HUES48 (cell line): ENCODE results near the gene CLIP2.
"Not testable (repeated sequence)": the region's sequence is repeated elsewhere in the genome, so short reads cannot be mapped to it uniquely, and the experiment has no call there.

Experiments used
- H3K27ac ChIP-seq: one replicate; pipeline ENCODE4 v1.7.0; 2013; ENCODE audit warnings: low read depth, low read length, inconsistent platforms
- H3K27me3 ChIP-seq: 2 replicates; pipeline ENCODE4 v1.6.1; 2013; ENCODE audit warnings: mild to moderate bottlenecking, low read length; ENCODE audit not compliant: control insufficient read depth, insufficient read depth
- H3K36me3 ChIP-seq: 2 replicates; pipeline ENCODE4 v1.6.1; 2013; ENCODE audit warnings: low read length; ENCODE audit not compliant: control insufficient read depth, insufficient read depth
- H3K4me1 ChIP-seq: 2 replicates; pipeline ENCODE4 v1.6.1; 2013; ENCODE audit warnings: mild to moderate bottlenecking, low read length; ENCODE audit not compliant: control insufficient read depth, insufficient read depth
- H3K4me3 ChIP-seq: 2 replicates; pipeline ENCODE4 v1.5.1; 2013; ENCODE audit warnings: mild to moderate bottlenecking, low read depth, low read length
- H3K9ac ChIP-seq: 2 replicates; pipeline ENCODE4 v1.6.1; 2013; ENCODE audit warnings: mild to moderate bottlenecking, low read depth, low read length, moderate library complexity
- H3K9me3 ChIP-seq: 2 replicates; pipeline ENCODE4 v1.6.1; 2013; ENCODE audit warnings: low read length; ENCODE audit not compliant: control insufficient read depth, insufficient read depth

The CLIP2 gene

GRCh38 chr7:74420006-74420405 is 130.8 kb downstream of the CLIP2 start:
- Histone ChIP-seq H3K9me3 (no peaks in the 10 kb centered on the region), H3K36me3 (no peaks in the 10 kb centered on the region), H3K27ac (no peak overlapping the region), H3K4me3 (no peak overlapping the region), H3K27me3 (no peaks in the 10 kb centered on the region), H3K9ac (no peak overlapping the region), H3K4me1 (no peaks in the 10 kb centered on the region)

- H3K27ac ChIP-seq = no peak overlapping the region
- no peak overlapping the region for H3K9ac ChIP-seq
- no peak overlapping the region for H3K4me3 ChIP-seq
- no peaks in the 10 kb centered on the region for H3K9me3 ChIP-seq
- peaks cover 6% of the 10 kb centered on the region; the same call in 1 of the 2 replicates for H3K4me1 ChIP-seq
- H3K27me3 ChIP-seq = no peaks in the 10 kb centered on the region
- no peaks in the 10 kb centered on the region for H3K36me3 ChIP-seq
Observed at GRCh38 chr7:74424291-74424880, 135.2 kb downstream of the CLIP2 start.

- Histone ChIP-seq H3K9me3 (no peaks in the 10 kb centered on the region), H3K36me3 (no peaks in the 10 kb centered on the region), H3K27ac (no peak overlapping the region), H3K9ac (no peak overlapping the region), H3K27me3 (no peaks in the 10 kb centered on the region), H3K4me1 (peaks cover 6% of the 10 kb centered on the region; the same call in 1 of the 2 replicates), H3K4me3 (no peak overlapping the region)
Observed at GRCh38 chr7:74428023-74428422, 138.8 kb downstream of the CLIP2 start.

GRCh38 chr7:74429153-74429747 is 140.0 kb downstream of the CLIP2 start:
- Histone ChIP-seq H3K27me3 (no peaks in the 10 kb centered on the region), H3K4me3 (no peak overlapping the region), H3K9ac (no peak overlapping the region), H3K9me3 (no peaks in the 10 kb centered on the region), H3K36me3 (no peaks in the 10 kb centered on the region), H3K27ac (peak overlapping the region; percentile 66), H3K4me1 (peaks cover 6% of the 10 kb centered on the region; the same call in 1 of the 2 replicates)

GRCh38 chr7:74430409-74430808 is 141.2 kb downstream of the CLIP2 start:
- not testable (repeated sequence) for H3K4me1 ChIP-seq, H3K27ac ChIP-seq, H3K36me3 ChIP-seq, H3K4me3 ChIP-seq, H3K27me3 ChIP-seq, H3K9ac ChIP-seq, H3K9me3 ChIP-seq

DNA sequence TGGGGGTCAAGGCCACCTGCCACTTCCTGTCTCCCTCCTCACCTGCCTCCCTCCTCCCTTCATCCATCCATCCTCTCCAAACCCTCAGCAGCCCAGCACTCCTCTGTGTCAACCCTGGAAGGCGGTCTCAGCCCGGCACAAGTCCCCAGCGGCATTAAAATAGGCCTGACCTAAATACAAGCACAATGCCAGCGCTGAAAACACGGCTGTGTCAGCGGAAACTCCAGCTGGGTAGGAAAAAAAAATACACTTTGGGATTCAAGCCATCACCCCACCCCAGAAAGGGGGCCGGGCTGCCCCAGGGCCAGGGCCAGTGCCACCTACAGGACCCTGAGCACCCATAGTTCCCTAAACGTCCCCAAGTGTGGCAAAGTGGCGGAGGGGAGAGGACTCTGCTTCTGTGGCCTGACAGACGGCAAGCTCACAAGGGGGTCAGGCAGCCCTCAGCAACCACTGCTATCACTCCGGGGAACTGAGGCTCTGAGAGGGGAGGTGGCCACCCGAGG is 141.8 kb downstream of the CLIP2 start:
- no peaks in the 10 kb centered on the region for H3K36me3 ChIP-seq
- H3K9me3 ChIP-seq = no peaks in the 10 kb centered on the region
- 0 out of 2 replicates have a peak overlapping the region, but pooled peaks have one; percentile 20 for H3K9ac ChIP-seq
- no peak overlapping the region for H3K4me3 ChIP-seq
- H3K27ac ChIP-seq = peak overlapping the region; percentile 68
- H3K27me3 ChIP-seq = no peaks in the 10 kb centered on the region
- H3K4me1 ChIP-seq = peaks cover 6% of the 10 kb centered on the region; the same call in 1 of the 2 replicates

GRCh38 chr7:74437291-74437571 is 148.0 kb downstream of the CLIP2 start:
- H3K9ac ChIP-seq, H3K4me3 ChIP-seq, H3K36me3 ChIP-seq, H3K27me3 ChIP-seq, H3K27ac ChIP-seq, H3K9me3 ChIP-seq, H3K4me1 ChIP-seq: not testable (repeated sequence)

GRCh38 chr7:74438327-74438726 is 149.1 kb downstream of the CLIP2 start:
- no peaks in the 10 kb centered on the region for H3K27me3 ChIP-seq
- H3K9ac ChIP-seq = no peak overlapping the region
- no peak overlapping the region for H3K27ac ChIP-seq
- H3K36me3 ChIP-seq = no peaks in the 10 kb centered on the region
- no peaks in the 10 kb centered on the region for H3K4me1 ChIP-seq
- peaks cover 9% of the 10 kb centered on the region for H3K9me3 ChIP-seq
- H3K4me3 ChIP-seq = no peak overlapping the region

DNA sequence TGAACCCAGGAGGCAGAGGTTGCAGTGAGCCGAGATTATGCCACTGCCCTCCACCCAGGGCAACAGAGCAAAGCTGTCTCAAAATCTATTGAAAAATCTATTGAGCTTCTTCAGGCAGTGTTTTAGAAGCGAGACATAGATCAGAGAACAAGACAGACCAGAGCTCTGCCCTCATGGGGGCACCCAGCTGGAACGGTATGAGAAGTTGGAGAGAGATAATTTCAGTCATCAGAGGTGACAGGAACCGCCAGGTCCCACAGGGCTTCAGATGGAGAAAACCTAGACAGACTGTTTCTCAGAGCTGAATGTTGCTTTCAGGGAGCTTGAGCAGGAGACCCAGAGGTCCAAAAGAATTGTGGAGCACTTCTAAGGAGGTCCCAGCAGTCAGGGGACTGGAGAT is 150.3 kb downstream of the CLIP2 start:
- no peak overlapping the region for H3K9ac ChIP-seq
- H3K4me1 ChIP-seq = no peaks in the 10 kb centered on the region
- no peaks in the 10 kb centered on the region for H3K36me3 ChIP-seq
- H3K27ac ChIP-seq = no peak overlapping the region
- peaks cover 9% of the 10 kb centered on the region for H3K9me3 ChIP-seq
- no peak overlapping the region for H3K4me3 ChIP-seq
- no peaks in the 10 kb centered on the region for H3K27me3 ChIP-seq

- not testable (repeated sequence) for H3K36me3 ChIP-seq, H3K27me3 ChIP-seq, H3K9ac ChIP-seq, H3K4me1 ChIP-seq, H3K27ac ChIP-seq, H3K4me3 ChIP-seq, H3K9me3 ChIP-seq
Observed at GRCh38 chr7:74440143-74440542, 150.9 kb downstream of the CLIP2 start.

GRCh38 chr7:74441801-74442200 is 152.6 kb downstream of the CLIP2 start:
- H3K4me3 ChIP-seq = no peak overlapping the region
- H3K27me3 ChIP-seq = no peaks in the 10 kb centered on the region
- H3K9ac ChIP-seq = no peak overlapping the region
- peaks cover 9% of the 10 kb centered on the region for H3K9me3 ChIP-seq
- H3K4me1 ChIP-seq = no peaks in the 10 kb centered on the region
- H3K36me3 ChIP-seq = no peaks in the 10 kb centered on the region
- H3K27ac ChIP-seq = no peak overlapping the region
